Panc1 (cell line): Measurements from ENCODE around the gene SNRPB2. TPM values are rescaled to one million over a fixed set of nuclear protein-coding genes. Genes with fewer than 3 reads are reported as not detected.

Experiments
- ATAC-seq: fragments of 200-7000 bp; cut with Tn5 transposase; 2 replicates; pipeline ENCODE4 v1.9.1; 2020; ENCODE audit warnings: mild to moderate bottlenecking, moderate library complexity
- BruUV-seq: library from RNA; stranded (reverse); fragments of 400-500 nt; replicated peaks from 2 replicates; lab custom pipeline; 2021; lab: Mats Ljungman, UMichigan
- CTCF ChIA-PET: fragments of 300-600 bp; sonication (Branson Sonifier 250); formaldehyde crosslinking; loops from one replicate; lab custom pipeline; 2022; ENCODE audit warnings: antibody characterized with exemption; lab: Charles Lee
- POLR2A ChIA-PET: fragments of 300-600 bp; sonication (Branson Sonifier 250); formaldehyde crosslinking; loops from one replicate; lab custom pipeline; 2022; ENCODE audit warnings: antibody characterized with exemption; lab: Charles Lee
- DNase-seq: peaks from one replicate; pipeline ENCODE4 v3.0.0-alpha.2; 2010; ENCODE audit warnings: low read depth, low spot score
- H3K27ac ChIP-seq: 2 replicates; pipeline ENCODE4 v1.5.1; 2011; ENCODE audit warnings: mild to moderate bottlenecking, low read length, inconsistent platforms
- H3K27me3 ChIP-seq: fragments of 200-500 bp; sonication (Bioruptor generic); 2 replicates; pipeline ENCODE4 v1.6.0; 2014; ENCODE audit warnings: low read length, inconsistent platforms; ENCODE audit not compliant: control insufficient read depth, insufficient read depth
- H3K36me3 ChIP-seq: fragments of 200-500 bp; sonication (Bioruptor generic); 2 replicates; pipeline ENCODE4 v1.5.1; 2014; ENCODE audit warnings: inconsistent platforms, mild to moderate bottlenecking, low read length, moderate library complexity; ENCODE audit not compliant: control insufficient read depth, insufficient read depth
- H3K4me1 ChIP-seq: 2 replicates; pipeline ENCODE4 v1.5.1; 2011; ENCODE audit warnings: inconsistent platforms, mild to moderate bottlenecking, low read length, moderate library complexity; ENCODE audit not compliant: control insufficient read depth, insufficient read depth
- H3K4me3 ChIP-seq, 2 experiments: 2 replicates each; pipeline ENCODE4 v1.5.1; 2011 to 2012; ENCODE audit warnings: low read depth in 2 of 2, low read length in 2 of 2, mild to moderate bottlenecking in 2 of 2, inconsistent platforms in 1 of 2, moderate library complexity in 1 of 2
- H3K9me3 ChIP-seq: fragments of 200-500 bp; sonication (Bioruptor generic); 2 replicates; pipeline ENCODE4 v1.5.1; 2014; ENCODE audit warnings: low read depth, mild to moderate bottlenecking, inconsistent platforms, low read length, moderate library complexity; ENCODE audit not compliant: control insufficient read depth, insufficient read depth
- POLR2AphosphoS5 ChIP-seq: IDR thresholded peaks from 2 replicates; pipeline ENCODE4 v1.6.1; 2012; ENCODE audit warnings: mild to moderate bottlenecking, low read depth, low read length, moderate library complexity
- REST ChIP-seq, 2 experiments: IDR thresholded peaks; 2 replicates each; pipeline ENCODE4 v1.6.1; 2011 to 2012; ENCODE audit warnings: low read depth in 2 of 2, control low read depth in 1 of 2, low read length in 1 of 2, mild to moderate bottlenecking in 1 of 2, moderate library complexity in 1 of 2; ENCODE audit not compliant: insufficient read depth in 1 of 2
- SIN3A ChIP-seq: IDR thresholded peaks from 2 replicates; pipeline ENCODE4 v1.6.1; 2012; ENCODE audit warnings: low read depth, mild to moderate bottlenecking, low read length, moderate library complexity, borderline replicate concordance; ENCODE audit not compliant: insufficient read depth
- TCF7L2 ChIP-seq: IDR thresholded peaks from 2 replicates; pipeline ENCODE4 v1.6.1; 2011; ENCODE audit warnings: mild to moderate bottlenecking, low read depth, low read length, inconsistent platforms
- in situ Hi-C: cut with HindIII; loops from 2 replicates; pipeline ENCODE4 v1.10.0; 2016; ENCODE audit warnings: low sequenced_read_pairs, low pct_unique_long_range_greater_than_20kb
- intact Hi-C: fragments of 100-400 bp; cut with micrococcal nuclease; formaldehyde crosslinking; loops from one replicate; pipeline ENCODE4 v1.10.0; 2022; ENCODE audit not compliant: unreplicated experiment
- total RNA-seq: library from RNA; stranded (reverse); gene quantifications from one replicate; pipeline ENCODE4 v1.2.1, GENCODE V29; 2021; ENCODE audit not compliant: unreplicated experiment
- TF ChIP-seq, protein P1 (sequence below): fragments of 450-650 bp; IDR thresholded peaks from 2 replicates; pipeline ENCODE4 v1.5.1; 2017; ENCODE audit warnings: mild to moderate bottlenecking

The SNRPB2 gene
- total RNA-seq, 1 experiment from 2014 or later: 68.5 TPM

GRCh38 chr20:16749573-16749972, 19.7 kb downstream of the SNRPB2 start:
- ChIA-PET POLR2A (interaction anchor here (0.5 kb wide), 1 partner anchor 31 kb away, joined by 3 read pairs; no protein-coding TSS in a partner anchor), CTCF (no interaction called here)
- no peak for ATAC-seq
- BruUV-seq: no TSS peak
- Histone ChIP-seq H3K36me3 (no peaks in the 10 kb centered on the region), H3K4me1 (no peaks in the 10 kb centered on the region), H3K27me3 (peaks cover 7% of the 10 kb centered on the region), H3K9me3 (no peaks in the 10 kb centered on the region), H3K27ac (no peak overlapping the region), H3K4me3 (no peak overlapping the region)
- DNase-seq: no peak
- in situ Hi-C loops (no loop called here), intact Hi-C loops (no loop called here)
- TF ChIP-seq, protein P1, sequence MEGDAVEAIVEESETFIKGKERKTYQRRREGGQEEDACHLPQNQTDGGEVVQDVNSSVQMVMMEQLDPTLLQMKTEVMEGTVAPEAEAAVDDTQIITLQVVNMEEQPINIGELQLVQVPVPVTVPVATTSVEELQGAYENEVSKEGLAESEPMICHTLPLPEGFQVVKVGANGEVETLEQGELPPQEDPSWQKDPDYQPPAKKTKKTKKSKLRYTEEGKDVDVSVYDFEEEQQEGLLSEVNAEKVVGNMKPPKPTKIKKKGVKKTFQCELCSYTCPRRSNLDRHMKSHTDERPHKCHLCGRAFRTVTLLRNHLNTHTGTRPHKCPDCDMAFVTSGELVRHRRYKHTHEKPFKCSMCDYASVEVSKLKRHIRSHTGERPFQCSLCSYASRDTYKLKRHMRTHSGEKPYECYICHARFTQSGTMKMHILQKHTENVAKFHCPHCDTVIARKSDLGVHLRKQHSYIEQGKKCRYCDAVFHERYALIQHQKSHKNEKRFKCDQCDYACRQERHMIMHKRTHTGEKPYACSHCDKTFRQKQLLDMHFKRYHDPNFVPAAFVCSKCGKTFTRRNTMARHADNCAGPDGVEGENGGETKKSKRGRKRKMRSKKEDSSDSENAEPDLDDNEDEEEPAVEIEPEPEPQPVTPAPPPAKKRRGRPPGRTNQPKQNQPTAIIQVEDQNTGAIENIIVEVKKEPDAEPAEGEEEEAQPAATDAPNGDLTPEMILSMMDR: peak; percentile 40
- TF ChIP-seq TCF7L2: no peak

DNA sequence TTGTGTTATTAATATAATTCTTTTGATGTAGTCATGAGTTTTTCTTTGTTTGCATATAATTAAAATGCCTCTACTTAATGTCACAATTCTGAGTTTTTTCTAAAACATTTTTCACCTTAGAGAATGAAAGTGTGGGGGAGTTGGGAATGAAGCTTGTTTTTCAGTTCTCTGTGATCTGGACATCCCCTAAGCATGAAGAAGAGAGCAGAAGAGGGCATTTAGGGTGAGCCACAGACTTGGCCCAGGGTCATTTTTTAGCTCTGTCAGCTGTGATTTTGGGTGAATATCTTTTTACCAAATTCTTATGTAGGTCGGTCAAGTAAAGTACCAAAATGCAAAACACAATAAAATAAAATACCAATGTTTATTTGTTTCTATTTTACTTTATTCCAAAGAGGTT, 22.3 kb downstream of the SNRPB2 start:
- intact Hi-C loops: no loop called here
- ATAC-seq (no peak), DNase-seq (no peak)
- in situ Hi-C loops: no loop called here
- Histone ChIP-seq H3K36me3 (no peaks in the 10 kb centered on the region), H3K4me1 (no peaks in the 10 kb centered on the region), H3K27ac (no peak overlapping the region), H3K4me3 (no peak overlapping the region), H3K9me3 (no peaks in the 10 kb centered on the region), H3K27me3 (peaks cover 7% of the 10 kb centered on the region)
- TF ChIP-seq TCF7L2 (no peak), SIN3A (no peak), POLR2AphosphoS5 (no peak), REST (IDR thresholded peaks at IDR 0.05; ENCODE audit: insufficient read depth in 1 of 2, low read depth in 2 of 2, low read length in 1 of 2) (no peak)
- TF ChIP-seq, protein P1: no peak
- no TSS peak for BruUV-seq
- ChIA-PET CTCF (no interaction called here), POLR2A (interaction anchor here (0.6 kb wide), 1 partner anchor 120 kb away, joined by 3 read pairs; no protein-coding TSS in a partner anchor)
